Mesendoderm (in vitro differentiated cells): ENCODE measurements around the gene NAA80.

Source experiments
- DNase-seq: peaks from one replicate; pipeline ENCODE4 v3.0.0; 2013
- H2AK5ac ChIP-seq: 2 replicates; pipeline ENCODE4 v1.6.1; 2013; ENCODE audit warnings: low read length, inconsistent platforms
- H2BK120ac ChIP-seq: 2 replicates; pipeline ENCODE4 v1.6.1; 2013; ENCODE audit warnings: low read depth, mild to moderate bottlenecking, low read length, moderate library complexity, mixed read lengths
- H2BK15ac ChIP-seq: replicated peaks from 2 replicates; pipeline ENCODE4 v1.6.1; 2013; ENCODE audit warnings: low read depth, mild to moderate bottlenecking, moderate library complexity
- H2BK5ac ChIP-seq: 2 replicates; pipeline ENCODE4 v1.6.1; 2013; ENCODE audit warnings: low read length, inconsistent platforms
- H3K18ac ChIP-seq: 2 replicates; pipeline ENCODE4 v1.6.1; 2013; ENCODE audit warnings: mild to moderate bottlenecking, low read length, mixed read lengths
- H3K23ac ChIP-seq: one replicate; pipeline ENCODE4 v1.6.1; 2013; ENCODE audit warnings: low read length
- H3K27ac ChIP-seq: 2 replicates; pipeline ENCODE4 v1.5.1; 2013; ENCODE audit warnings: low read depth, mild to moderate bottlenecking, inconsistent platforms, low read length, moderate library complexity
- H3K27me3 ChIP-seq: 2 replicates; pipeline ENCODE4 v1.6.1; 2013; ENCODE audit warnings: low read length, control low read depth, mild to moderate bottlenecking, inconsistent platforms; ENCODE audit not compliant: insufficient read depth, poor library complexity
- H3K36me3 ChIP-seq: 2 replicates; pipeline ENCODE4 v1.6.1; 2013; ENCODE audit warnings: low read length, inconsistent platforms; ENCODE audit not compliant: control insufficient read depth, insufficient read depth
- H3K4ac ChIP-seq: one replicate; pipeline ENCODE4 v1.6.1; 2013; ENCODE audit warnings: low read depth, mild to moderate bottlenecking, low read length, moderate library complexity
- H3K4me1 ChIP-seq: 2 replicates; pipeline ENCODE4 v1.6.1; 2013; ENCODE audit warnings: low read depth, low read length, inconsistent platforms; ENCODE audit not compliant: control insufficient read depth
- H3K4me2 ChIP-seq: 2 replicates; pipeline ENCODE4 v1.6.1; 2013; ENCODE audit warnings: low read length
- H3K4me3 ChIP-seq: 2 replicates; pipeline ENCODE4 v1.5.1; 2013; ENCODE audit warnings: mild to moderate bottlenecking, low read length
- H3K56ac ChIP-seq: one replicate; pipeline ENCODE4 v1.6.1; 2013; ENCODE audit warnings: low read length
- H3K79me1 ChIP-seq: 2 replicates; pipeline ENCODE4 v1.6.1; 2013; ENCODE audit warnings: low read length, inconsistent platforms
- H3K79me2 ChIP-seq: 2 replicates; pipeline ENCODE4 v1.6.1; 2013; ENCODE audit warnings: mild to moderate bottlenecking, low read length; ENCODE audit not compliant: control insufficient read depth, insufficient read depth
- H3K9ac ChIP-seq: 2 replicates; pipeline ENCODE4 v1.6.1; 2013; ENCODE audit warnings: low read length, inconsistent platforms
- H4K5ac ChIP-seq: one replicate; pipeline ENCODE4 v1.6.1; 2013; ENCODE audit warnings: low read length
- H4K8ac ChIP-seq: one replicate; pipeline ENCODE4 v1.6.1; 2013; ENCODE audit warnings: low read depth, mild to moderate bottlenecking, control low read depth, low read length, moderate library complexity
- WGBS: extraction: QIAGEN DNeasy Blood & Tissue Kit; methylation state at CpG from one replicate; pipeline ENCODE4 v1.1.7; 2013; ENCODE audit warnings: low lambda C conversion rate, missing lambda C conversion rate; ENCODE audit not compliant: insufficient coverage; ENCODE audit errors: extremely low coverage; 5-methylcytosine and 5-hydroxymethylcytosine counted together

The NAA80 gene

DNA sequence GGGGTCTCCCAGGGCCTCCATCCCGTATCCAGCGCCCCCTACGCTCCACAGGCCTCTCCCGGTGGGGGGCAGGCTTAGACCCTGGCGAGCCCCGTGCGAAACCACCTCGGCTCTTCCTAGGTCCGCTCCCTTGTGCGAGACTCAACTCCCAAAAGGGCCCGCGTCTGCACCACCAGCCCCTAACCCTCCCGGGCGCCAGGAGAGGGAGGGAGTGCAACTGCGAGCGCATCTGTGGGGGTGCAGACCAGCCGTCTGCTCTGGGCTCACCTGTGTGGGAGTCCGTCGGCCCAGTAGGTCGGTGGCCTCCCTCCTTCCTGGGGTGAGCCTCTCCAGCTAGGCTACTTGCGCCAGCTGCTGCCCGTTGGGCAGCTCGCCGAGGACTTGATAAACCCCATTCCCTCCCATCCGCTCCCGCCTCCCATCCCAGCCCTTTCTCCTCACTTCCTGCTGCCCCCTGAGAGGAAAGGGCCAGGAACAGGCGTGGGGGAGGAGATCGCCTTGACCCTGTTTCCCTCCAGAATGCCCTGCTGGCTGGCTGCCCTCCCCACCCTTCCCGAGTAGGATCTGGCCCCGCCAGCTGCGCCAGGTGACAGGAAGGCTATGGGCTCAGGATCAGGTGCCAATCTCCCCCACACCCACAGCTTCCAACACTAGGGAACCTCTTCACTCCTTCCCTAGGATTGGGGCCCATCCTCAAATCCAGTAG lies 23.3 kb upstream of the NAA80 start, which contains the start of gene HYAL2:
HYAL2 (minus strand) TSS at position 360 of the 706 bp plus-strand sequence. CDS start 2,256 bp downstream, outside the sequence.
- Histone ChIP-seq H2AK5ac (peak within 1 kb of the TSS; percentile 92), H3K27ac (peak within 1 kb of the TSS; percentile 76), H2BK15ac (no peak within 1 kb of the TSS), H3K4me2 (peak within 1 kb of the TSS; percentile 94), H3K36me3 (peaks cover 13% of the 10 kb centered on the region), H3K79me1 (peaks cover 27% of the 10 kb centered on the region), H3K4ac (peak within 1 kb of the TSS; percentile 70), H3K9ac (peak within 1 kb of the TSS; percentile 97), H3K4me3 (peak within 1 kb of the TSS; percentile 65), H4K5ac (peak within 1 kb of the TSS; percentile 73), H3K27me3 (no peaks in the 10 kb centered on the region), H4K8ac (no peak within 1 kb of the TSS), H3K18ac (peak within 1 kb of the TSS; percentile 86), H2BK120ac (peak within 1 kb of the TSS; percentile 55), H3K56ac (peak within 1 kb of the TSS; percentile 96), H3K4me1 (peaks cover 14% of the 10 kb centered on the region), H2BK5ac (peak within 1 kb of the TSS; percentile 83), H3K79me2 (peaks cover 34% of the 10 kb centered on the region), H3K23ac (peak within 1 kb of the TSS; percentile 53)
- peak; percentile 61 for DNase-seq
- WGBS, result no CpG with 5 or more reads among the region's 31 CpGs

DNA sequence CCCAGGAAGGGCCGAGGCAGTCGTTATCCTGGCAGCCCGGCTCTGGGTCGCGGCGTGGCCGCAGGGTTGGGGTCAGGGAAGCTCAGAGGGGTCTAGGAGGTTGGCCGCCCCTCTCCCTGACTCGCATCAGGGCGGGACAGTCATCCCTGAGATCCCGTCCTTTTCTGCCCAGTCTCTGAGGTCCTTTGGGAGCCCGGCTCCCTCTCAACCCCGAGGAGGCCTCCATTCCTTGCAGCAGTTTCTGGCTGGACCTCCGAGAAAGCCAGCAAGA lies 22.8 kb upstream of the NAA80 start:
- H2BK5ac ChIP-seq, result peak overlapping the region; percentile 83
- H4K8ac ChIP-seq, result no peak overlapping the region
- peak overlapping the region; percentile 97 for H3K9ac ChIP-seq
- WGBS, result no CpG with 5 or more reads among the region's 14 CpGs
- H3K36me3 ChIP-seq, result peaks cover 13% of the 10 kb centered on the region
- peak overlapping the region; percentile 86 for H3K18ac ChIP-seq
- H3K4ac ChIP-seq, result peak overlapping the region; percentile 70
- peaks cover 14% of the 10 kb centered on the region for H3K4me1 ChIP-seq
- H2BK120ac ChIP-seq, result peak overlapping the region; percentile 55
- DNase-seq, result no peak
- no peak overlapping the region for H2BK15ac ChIP-seq
- H3K27ac ChIP-seq, result peak overlapping the region; percentile 76
- H3K79me2 ChIP-seq, result peaks cover 29% of the 10 kb centered on the region
- peak overlapping the region; percentile 65 for H3K4me3 ChIP-seq
- H3K23ac ChIP-seq, result peak overlapping the region; percentile 53
- H3K27me3 ChIP-seq, result no peaks in the 10 kb centered on the region
- peak overlapping the region; percentile 94 for H3K4me2 ChIP-seq
- H4K5ac ChIP-seq, result peak overlapping the region; percentile 73
- H2AK5ac ChIP-seq, result peak overlapping the region; percentile 92
- peaks cover 27% of the 10 kb centered on the region for H3K79me1 ChIP-seq
- peak overlapping the region; percentile 96 for H3K56ac ChIP-seq

DNA sequence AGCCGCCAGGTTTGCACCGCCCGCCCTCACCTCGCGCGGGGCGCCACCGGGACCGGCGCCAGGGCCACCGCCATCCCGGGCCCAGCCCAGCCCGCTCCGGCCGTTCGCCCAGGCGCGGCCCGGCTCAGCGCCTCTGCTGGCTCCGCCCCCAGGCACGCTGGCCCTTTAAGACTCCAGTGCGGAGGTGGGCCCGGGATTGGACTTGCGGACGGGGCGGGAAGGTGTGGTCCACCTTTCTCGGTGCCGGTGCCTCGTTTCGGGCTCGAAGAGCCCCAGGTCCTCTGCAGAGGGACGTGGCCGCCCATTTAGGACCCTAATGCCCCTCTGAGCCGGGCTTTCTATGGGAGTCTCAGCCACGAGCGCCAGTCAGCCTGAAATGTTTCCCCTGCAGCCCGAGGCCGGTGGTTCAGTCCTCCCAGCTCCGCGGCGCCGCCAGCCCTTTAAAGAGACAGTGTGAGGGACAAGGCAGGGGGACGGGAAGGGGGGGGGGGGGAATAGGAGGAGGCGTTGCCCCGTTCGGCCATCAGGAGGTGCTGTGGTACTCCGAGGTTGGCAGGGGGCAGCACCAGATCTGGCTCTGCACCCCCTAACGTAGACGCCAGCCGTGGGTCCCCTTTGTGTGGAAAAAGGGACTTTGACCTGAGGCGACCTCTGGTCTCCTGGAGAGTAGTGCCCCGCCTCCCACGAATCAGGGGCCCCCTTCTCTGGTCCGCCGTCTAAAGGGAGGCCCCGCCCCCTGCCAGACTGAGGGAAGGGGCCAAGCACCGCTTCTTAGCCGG lies 22.3 kb upstream of the NAA80 start:
- WGBS, result no CpG with 5 or more reads among the region's 59 CpGs
- Histone ChIP-seq H3K18ac (peak overlapping the region; percentile 86), H3K79me1 (peaks cover 27% of the 10 kb centered on the region), H3K56ac (peak overlapping the region; percentile 96), H3K27me3 (no peaks in the 10 kb centered on the region), H2BK120ac (no peak overlapping the region), H3K4ac (peak overlapping the region; percentile 70), H3K23ac (peak overlapping the region; percentile 33), H2AK5ac (no peak overlapping the region), H3K27ac (peak overlapping the region; percentile 76), H3K4me1 (peaks cover 14% of the 10 kb centered on the region), H2BK15ac (no peak overlapping the region), H3K79me2 (peaks cover 27% of the 10 kb centered on the region), H3K36me3 (peaks cover 13% of the 10 kb centered on the region), H2BK5ac (peak overlapping the region; percentile 96), H4K8ac (no peak overlapping the region), H4K5ac (no peak overlapping the region), H3K4me3 (peak overlapping the region; percentile 94), H3K9ac (peak overlapping the region; percentile 97), H3K4me2 (peak overlapping the region; percentile 94)
- DNase-seq, result peak; percentile 97

DNA sequence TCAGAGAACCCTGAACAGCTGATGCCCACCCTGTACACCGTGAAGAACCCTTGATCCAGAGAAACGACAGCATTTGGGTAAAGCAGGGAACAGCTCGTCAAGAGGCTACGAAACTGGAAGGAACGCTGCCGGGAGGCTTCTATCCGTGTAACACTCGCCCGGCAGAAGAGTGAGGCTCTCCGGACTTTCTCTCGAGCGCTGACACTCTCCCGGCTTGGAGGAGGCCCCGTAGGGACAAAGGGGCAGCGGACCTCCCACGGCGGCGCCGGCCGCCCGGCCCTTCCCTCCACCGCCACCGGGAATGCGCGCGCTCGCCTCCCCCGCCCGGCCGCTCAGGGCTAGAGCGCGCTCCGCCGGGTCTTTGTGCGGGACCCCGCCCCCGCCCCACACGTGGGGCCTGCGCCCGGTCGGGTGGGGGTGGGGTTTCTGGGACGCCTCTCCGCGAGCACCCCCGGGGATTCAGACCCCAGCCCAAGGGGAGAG lies 21.7 kb upstream of the NAA80 start:
- peak overlapping the region; percentile 63 for H3K4ac ChIP-seq
- peak; percentile 81 for DNase-seq
- H3K9ac ChIP-seq, result peak overlapping the region; percentile 94
- peak overlapping the region; percentile 32 for H3K23ac ChIP-seq
- H4K5ac ChIP-seq, result no peak overlapping the region
- peaks cover 13% of the 10 kb centered on the region for H3K36me3 ChIP-seq
- H3K27me3 ChIP-seq, result no peaks in the 10 kb centered on the region
- peaks cover 27% of the 10 kb centered on the region for H3K79me2 ChIP-seq
- H3K18ac ChIP-seq, result peak overlapping the region; percentile 53
- H4K8ac ChIP-seq, result no peak overlapping the region
- peak overlapping the region; percentile 28 for H2AK5ac ChIP-seq
- H2BK15ac ChIP-seq, result no peak overlapping the region
- peak overlapping the region; percentile 96 for H3K56ac ChIP-seq
- peak overlapping the region; percentile 76 for H3K27ac ChIP-seq
- H3K4me3 ChIP-seq, result peak overlapping the region; percentile 94
- peaks cover 29% of the 10 kb centered on the region for H3K79me1 ChIP-seq
- no CpG with 5 or more reads among the region's 45 CpGs for whole genome bisulfite sequencing
- no peak overlapping the region for H2BK120ac ChIP-seq
- peak overlapping the region; percentile 18 for H2BK5ac ChIP-seq
- peak overlapping the region; percentile 73 for H3K4me2 ChIP-seq
- H3K4me1 ChIP-seq, result peaks cover 14% of the 10 kb centered on the region

DNA sequence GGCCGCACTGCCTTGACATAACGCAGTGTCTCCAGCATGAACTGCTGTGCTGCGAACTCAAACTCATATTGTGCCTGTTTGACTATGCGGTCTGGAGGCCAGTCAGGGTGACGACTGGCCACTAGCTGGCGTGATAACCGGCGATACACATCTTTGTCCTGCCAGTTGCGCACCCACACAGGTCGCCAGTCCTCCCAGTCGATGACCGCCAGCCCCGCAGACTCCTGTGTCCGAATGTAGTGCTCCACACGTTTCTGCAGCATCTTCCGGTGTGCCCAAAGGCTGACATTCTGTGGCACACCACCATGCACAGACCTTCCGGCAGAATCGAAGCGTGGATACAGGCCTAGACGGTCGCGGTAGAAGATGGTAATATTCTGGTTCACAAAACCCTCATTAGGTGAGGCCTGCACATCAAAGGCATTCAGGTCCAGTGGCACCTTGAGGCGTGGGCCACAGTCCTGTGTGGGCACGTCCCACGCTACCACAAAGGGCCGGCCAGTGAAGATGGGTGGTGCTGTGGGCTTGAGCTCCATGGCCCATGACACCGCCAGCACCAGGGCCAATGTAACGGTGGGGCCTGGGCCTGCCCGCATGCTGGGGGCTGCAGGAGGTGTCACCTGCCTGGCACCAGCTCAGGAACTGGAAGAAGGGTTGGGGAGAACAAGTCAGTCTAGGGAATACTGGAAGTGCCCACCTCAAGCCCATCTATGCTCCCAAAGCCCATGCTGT lies 20.9 kb upstream of the NAA80 start:
- H4K5ac ChIP-seq, result no peak overlapping the region
- H3K36me3 ChIP-seq, result peaks cover 10% of the 10 kb centered on the region
- peak overlapping the region; percentile 94 for H3K9ac ChIP-seq
- no CpG with 5 or more reads among the region's 29 CpGs for WGBS
- H2AK5ac ChIP-seq, result peak overlapping the region; percentile 76
- H3K4me2 ChIP-seq, result peak overlapping the region; percentile 73
- no peak overlapping the region for H2BK15ac ChIP-seq
- H3K27me3 ChIP-seq, result no peaks in the 10 kb centered on the region
- H3K79me2 ChIP-seq, result peaks cover 27% of the 10 kb centered on the region
- H3K4ac ChIP-seq, result no peak overlapping the region
- peaks cover 14% of the 10 kb centered on the region for H3K4me1 ChIP-seq
- H4K8ac ChIP-seq, result no peak overlapping the region
- H2BK120ac ChIP-seq, result no peak overlapping the region
- peak overlapping the region; percentile 94 for H3K4me3 ChIP-seq
- no peak overlapping the region for H3K18ac ChIP-seq
- no peak for DNase-seq
- H3K79me1 ChIP-seq, result peaks cover 29% of the 10 kb centered on the region
- peak overlapping the region; percentile 96 for H3K56ac ChIP-seq
- H2BK5ac ChIP-seq, result no peak overlapping the region
- no peak overlapping the region for H3K27ac ChIP-seq
- peak overlapping the region; percentile 32 for H3K23ac ChIP-seq
